ENCODE measurements around the gene ZNG1E. TPM values are rescaled to one million over a fixed set of nuclear protein-coding genes. Genes with fewer than 3 reads are reported as not detected.
"Not testable (repeated sequence)": the region's sequence is repeated elsewhere in the genome, so short reads cannot be mapped to it uniquely, and the experiment has no call there.

Gene ZNG1E
- total and polyA plus RNA-seq, 2 of the 4 experiments (the other 2 are of a cell fraction): 7.9 to 15.3 TPM

DNA sequence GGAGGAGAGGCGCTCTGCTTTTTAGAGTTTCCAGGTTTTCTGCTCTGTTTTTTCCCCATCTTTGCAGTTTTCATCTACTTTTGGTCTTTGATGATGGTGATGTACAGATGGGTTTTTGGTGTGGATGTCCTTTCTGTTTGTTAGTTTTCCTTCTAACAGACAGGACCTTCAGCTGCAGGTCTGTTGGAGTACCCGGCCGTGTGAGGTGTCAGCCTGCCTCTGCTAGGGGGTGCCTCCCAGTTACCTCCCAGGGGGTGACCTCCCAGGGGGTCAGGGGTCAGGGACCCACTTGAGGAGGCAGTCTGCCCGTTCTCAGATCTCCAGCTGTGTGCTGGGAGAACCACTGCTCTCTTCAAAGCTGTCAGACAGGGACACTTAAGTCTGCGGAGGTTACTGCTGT, 38.7 kb downstream of the ZNG1E start:
- H2BK20ac ChIP-seq (ENCODE audit: low read depth, low read length); H3K9ac ChIP-seq (ENCODE audit: low read depth, low read length); H3K4ac ChIP-seq (ENCODE audit: low read depth, low read length); H3K56ac ChIP-seq (ENCODE audit: extremely low read depth, insufficient read depth, low read length); H3K4me1 ChIP-seq (ENCODE audit: control insufficient read depth, insufficient read depth, low read length); H3K36me3 ChIP-seq (ENCODE audit: control insufficient read depth, insufficient read depth, low read length); H3K18ac ChIP-seq (ENCODE audit: low read depth, low read length); in situ Hi-C loops (cut with MboI; ENCODE audit: low sequenced_read_pairs); H3K27ac ChIP-seq (ENCODE audit: insufficient read depth, low read length); BruUV-seq (replicated peaks); H4K8ac ChIP-seq (ENCODE audit: low read depth in 2 of 2, low read length in 2 of 2); ATAC-seq (ENCODE audit: low read depth); H4K5ac ChIP-seq (ENCODE audit: low read depth, low read length); H3K9me1 ChIP-seq (ENCODE audit: insufficient read depth, low read length); H2AK9ac ChIP-seq (replicated peaks; ENCODE audit: low read depth, low read length, poor library complexity); H3K79me1 ChIP-seq (ENCODE audit: low read depth in 1 of 2, low read length in 2 of 2); H2BK15ac ChIP-seq (ENCODE audit: low read depth, low read length); H3K23ac ChIP-seq (ENCODE audit: low read depth, low read length); H3K9me3 ChIP-seq (ENCODE audit: control insufficient read depth, insufficient read depth, low read length); H2AFZ ChIP-seq (replicated peaks; ENCODE audit: low read length, poor library complexity); DNase-seq; H2BK120ac ChIP-seq (ENCODE audit: low read depth, low read length); dilution Hi-C loops (cut with HindIII; ENCODE audit: low sequenced_read_pairs, unreplicated experiment); H3K4me3 ChIP-seq (ENCODE audit: insufficient read depth, low read depth, low read length); H3K14ac ChIP-seq (replicated peaks; ENCODE audit: low read depth, low read length); H2AK5ac ChIP-seq (ENCODE audit: low read depth, low read length); H3K27me3 ChIP-seq (ENCODE audit: control insufficient read depth, insufficient read depth, low read length); CTCF ChIA-PET; H4K20me1 ChIP-seq (ENCODE audit: insufficient read depth, low read length); H4K91ac ChIP-seq (ENCODE audit: insufficient read depth, low read depth, low read length); H2BK5ac ChIP-seq (ENCODE audit: low read depth, low read length, poor library complexity, severe bottlenecking); H3K4me2 ChIP-seq (ENCODE audit: low read depth, low read length); POLR2A ChIA-PET (ENCODE audit: unreplicated experiment); intact Hi-C loops (cut with micrococcal nuclease): not testable (repeated sequence)
- WGBS, 2 experiments (ENCODE audit: extremely low coverage in 2 of 2, insufficient read length in 1 of 2): no CpG with 5 or more reads among the region's 5 CpGs

DNA sequence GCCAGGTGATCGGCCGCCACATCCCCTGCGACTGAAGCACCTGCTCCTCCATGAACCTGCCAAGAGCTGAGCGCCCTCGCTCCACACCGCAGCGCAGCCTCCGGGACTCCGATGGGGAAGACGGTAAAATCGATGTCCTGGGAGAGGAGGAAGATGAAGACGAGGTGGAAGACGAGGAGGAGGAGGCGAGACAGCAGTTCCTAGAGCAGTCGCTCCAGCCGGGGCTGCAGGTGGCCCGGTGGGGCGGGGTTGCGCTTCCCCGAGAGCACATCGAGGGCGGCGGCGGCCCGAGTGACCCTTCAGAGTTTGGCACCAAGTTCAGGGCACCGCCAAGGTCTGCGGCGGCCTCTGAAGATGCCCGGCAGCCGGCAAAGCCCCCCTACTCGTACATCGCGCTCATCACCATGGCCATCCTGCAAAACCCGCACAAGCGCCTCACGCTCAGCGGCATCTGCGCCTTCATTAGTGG, 61.4 kb downstream of the ZNG1E start, which contains the start of gene FOXD4L4:
Gene FOXD4L4, plus strand, starts transcription at position 51 of the 469 bp plus-strand sequence. Its CDS starts 0 bp downstream, at position 51.
- H3K9ac ChIP-seq (ENCODE audit: low read depth, low read length); H4K91ac ChIP-seq (ENCODE audit: insufficient read depth, low read depth, low read length); H3K4me3 ChIP-seq (ENCODE audit: insufficient read depth, low read depth, low read length); H3K23ac ChIP-seq (ENCODE audit: low read depth, low read length); H2BK15ac ChIP-seq (ENCODE audit: low read depth, low read length); POLR2A ChIA-PET (ENCODE audit: unreplicated experiment); H3K4me1 ChIP-seq (ENCODE audit: control insufficient read depth, insufficient read depth, low read length); CTCF ChIA-PET; H3K79me1 ChIP-seq (ENCODE audit: low read depth in 1 of 2, low read length in 2 of 2); dilution Hi-C loops (cut with HindIII; ENCODE audit: low sequenced_read_pairs, unreplicated experiment); H3K27me3 ChIP-seq (ENCODE audit: control insufficient read depth, insufficient read depth, low read length); H2BK120ac ChIP-seq (ENCODE audit: low read depth, low read length); H3K56ac ChIP-seq (ENCODE audit: extremely low read depth, insufficient read depth, low read length); BruUV-seq (replicated peaks); H2AFZ ChIP-seq (replicated peaks; ENCODE audit: low read length, poor library complexity); H4K20me1 ChIP-seq (ENCODE audit: insufficient read depth, low read length); H3K36me3 ChIP-seq (ENCODE audit: control insufficient read depth, insufficient read depth, low read length); in situ Hi-C loops (cut with MboI; ENCODE audit: low sequenced_read_pairs); ATAC-seq (ENCODE audit: low read depth); H3K9me1 ChIP-seq (ENCODE audit: insufficient read depth, low read length); H3K18ac ChIP-seq (ENCODE audit: low read depth, low read length); H2AK5ac ChIP-seq (ENCODE audit: low read depth, low read length); H4K5ac ChIP-seq (ENCODE audit: low read depth, low read length); intact Hi-C loops (cut with micrococcal nuclease); H3K14ac ChIP-seq (replicated peaks; ENCODE audit: low read depth, low read length); H3K27ac ChIP-seq (ENCODE audit: insufficient read depth, low read length); H2BK20ac ChIP-seq (ENCODE audit: low read depth, low read length); H3K9me3 ChIP-seq (ENCODE audit: control insufficient read depth, insufficient read depth, low read length); DNase-seq; H3K4me2 ChIP-seq (ENCODE audit: low read depth, low read length); H2AK9ac ChIP-seq (replicated peaks; ENCODE audit: low read depth, low read length, poor library complexity); H2BK5ac ChIP-seq (ENCODE audit: low read depth, low read length, poor library complexity, severe bottlenecking); H3K4ac ChIP-seq (ENCODE audit: low read depth, low read length); H4K8ac ChIP-seq (ENCODE audit: low read depth in 2 of 2, low read length in 2 of 2): not testable (repeated sequence)
- WGBS, 2 experiments (ENCODE audit: extremely low coverage in 2 of 2, insufficient read length in 1 of 2): no CpG with 5 or more reads among the region's 38 CpGs
